H1 (cell line): ENCODE data around the gene HINT3. TPM values are rescaled to one million over a fixed set of nuclear protein-coding genes. Genes with fewer than 3 reads are reported as not detected.

Experiments used
- CTCF ChIA-PET: fragments of 300-600 bp; sonication (Branson Sonifier 250); formaldehyde crosslinking; loops from one replicate; lab custom pipeline; 2021; ENCODE audit not compliant: partially characterized antibody; lab: Charles Lee
- POLR2A ChIA-PET: fragments of 300-600 bp; sonication (Branson Sonifier 250); formaldehyde crosslinking; loops from one replicate; lab custom pipeline; 2021; ENCODE audit warnings: inconsistent platforms; ENCODE audit not compliant: partially characterized antibody; lab: Charles Lee
- DNase-seq, 2 experiments: peaks; one replicate each; pipeline versions ENCODE4 v3.0.0 to v3.0.0-alpha.2; 2010 to 2022; ENCODE audit warnings: low spot score in 2 of 2, low read depth in 1 of 2, mixed read lengths in 1 of 2
- FAIRE-seq: peaks from 2 replicates; lab custom pipeline; 2011; peaks lifted over from hg19 to GRCh38; lab: Jason Lieb, UNC
- H2AFZ ChIP-seq: 2 replicates; pipeline ENCODE4 v1.8.1; 2012; ENCODE audit warnings: low read length, inconsistent platforms
- H2AK5ac ChIP-seq: 2 replicates; pipeline ENCODE4 v1.6.1; 2013; ENCODE audit warnings: low read depth, low read length
- H2BK120ac ChIP-seq: replicated peaks from 2 replicates; pipeline ENCODE3; 2013; ENCODE audit warnings: low read depth, low read length, inconsistent platforms
- H2BK12ac ChIP-seq: 2 replicates; pipeline ENCODE4 v1.6.1; 2013; ENCODE audit warnings: low read depth, low read length
- H2BK15ac ChIP-seq: 2 replicates; pipeline ENCODE4 v1.6.1; 2013; ENCODE audit warnings: low read length
- H2BK20ac ChIP-seq: 2 replicates; pipeline ENCODE4 v1.6.1; 2013; ENCODE audit warnings: low read length
- H2BK5ac ChIP-seq: 2 replicates; pipeline ENCODE4 v1.6.1; 2013; ENCODE audit warnings: low read depth, low read length
- H3K14ac ChIP-seq: 2 replicates; pipeline ENCODE4 v1.6.1; 2013; ENCODE audit warnings: inconsistent platforms; ENCODE audit not compliant: insufficient read length
- H3K18ac ChIP-seq: 2 replicates; pipeline ENCODE4 v1.6.1; 2013; ENCODE audit warnings: low read length; ENCODE audit errors: extremely low read depth
- H3K23ac ChIP-seq: 2 replicates; pipeline ENCODE4 v1.6.1; 2013; ENCODE audit warnings: inconsistent platforms; ENCODE audit not compliant: insufficient read length
- H3K23me2 ChIP-seq: 2 replicates; pipeline ENCODE4 v1.6.1; 2013; ENCODE audit warnings: low read depth, low read length
- H3K27ac ChIP-seq: 2 replicates; pipeline ENCODE4 v1.6.1; 2011; ENCODE audit warnings: low read depth, low read length, inconsistent platforms
- H3K27me3 ChIP-seq, 4 experiments: replicated peaks in 1 of 4; 1 replicate in 1 of 4; 2 replicates in 3 of 4; pipeline versions ENCODE4 v1.6.1 to v1.8.1; 2011 to 2013; ENCODE audit warnings: low read length in 3 of 4, mild to moderate bottlenecking in 3 of 4, inconsistent platforms in 2 of 4, mixed read lengths in 2 of 4, moderate library complexity in 1 of 4; ENCODE audit not compliant: control insufficient read depth in 3 of 4, insufficient read depth in 3 of 4; ENCODE audit errors: extremely low read depth in 1 of 4
- H3K36me3 ChIP-seq, 4 experiments: 2 replicates each; pipeline versions ENCODE4 v1.6.1 to v1.8.1; 2011 to 2013; ENCODE audit warnings: mild to moderate bottlenecking in 4 of 4, low read length in 3 of 4, moderate library complexity in 2 of 4, control low read depth in 1 of 4, inconsistent platforms in 1 of 4; ENCODE audit not compliant: insufficient read depth in 4 of 4, control insufficient read depth in 2 of 4
- H3K4ac ChIP-seq: replicated peaks from 2 replicates; pipeline ENCODE3; 2013; ENCODE audit warnings: low read length, low read depth, mixed read lengths, inconsistent platforms; ENCODE audit not compliant: insufficient read length
- H3K4me1 ChIP-seq, 4 experiments: replicated peaks in 1 of 4; 1 replicate in 1 of 4; 2 replicates in 3 of 4; pipeline versions ENCODE4 v1.6.1 to v1.8.1; 2011 to 2013; ENCODE audit warnings: low read length in 3 of 4, inconsistent platforms in 2 of 4, mixed read lengths in 1 of 4; ENCODE audit not compliant: insufficient read depth in 4 of 4, control insufficient read depth in 3 of 4
- H3K4me2 ChIP-seq, 2 experiments: 2 replicates each; pipeline versions ENCODE4 v1.6.1 to v1.8.1; 2011 to 2013; ENCODE audit warnings: low read depth in 2 of 2, low read length in 2 of 2, control low read depth in 1 of 2, inconsistent platforms in 1 of 2, mild to moderate bottlenecking in 1 of 2; ENCODE audit not compliant: insufficient read depth in 1 of 2
- H3K4me3 ChIP-seq, 4 experiments: fragments of 200-600, 300-600 bp in 1 of 4; sonication (generic), shearing (Covaris generic), sonication (Bioruptor Twin) in 1 of 4; 2 replicates each; pipeline versions ENCODE4 v1.5.1 to v1.8.1; 2011 to 2016; ENCODE audit warnings: low read length in 4 of 4, low read depth in 3 of 4, control low read depth in 2 of 4, inconsistent platforms in 2 of 4, mild to moderate bottlenecking in 2 of 4, mixed read lengths in 1 of 4, moderate library complexity in 1 of 4; ENCODE audit not compliant: insufficient read depth in 2 of 4; ENCODE audit errors: extremely low read depth in 1 of 4
- H3K56ac ChIP-seq: replicated peaks from 2 replicates; pipeline ENCODE3; 2013; ENCODE audit warnings: low read depth, mild to moderate bottlenecking, mixed read lengths, low read length, inconsistent platforms; ENCODE audit not compliant: insufficient read length
- H3K79me1 ChIP-seq: 2 replicates; pipeline ENCODE4 v1.6.1; 2013; ENCODE audit warnings: low read depth, low read length, control low read depth
- H3K79me2 ChIP-seq, 2 experiments: 2 replicates each; pipeline versions ENCODE4 v1.6.1 to v1.8.1; 2012 to 2013; ENCODE audit warnings: low read length in 2 of 2, mild to moderate bottlenecking in 2 of 2, inconsistent platforms in 1 of 2; ENCODE audit not compliant: insufficient read depth in 2 of 2, control insufficient read depth in 1 of 2
- H3K9ac ChIP-seq, 4 experiments: replicated peaks in 1 of 4; 1 replicate in 1 of 4; 2 replicates in 3 of 4; pipeline versions ENCODE4 v1.6.1 to v1.8.1; 2011 to 2013; ENCODE audit warnings: low read depth in 3 of 4, low read length in 3 of 4, control low read depth in 2 of 4, mild to moderate bottlenecking in 2 of 4, moderate library complexity in 2 of 4, inconsistent platforms in 1 of 4; ENCODE audit errors: extremely low read depth in 1 of 4
- H3K9me3 ChIP-seq, 2 experiments: 2 replicates each; pipeline versions ENCODE4 v1.6.1 to v1.8.1; 2012 to 2013; ENCODE audit warnings: mild to moderate bottlenecking in 2 of 2, moderate library complexity in 2 of 2, control low read depth in 1 of 2, inconsistent platforms in 1 of 2, low read depth in 1 of 2, low read length in 1 of 2, mixed read lengths in 1 of 2; ENCODE audit not compliant: insufficient read depth in 2 of 2
- H4K20me1 ChIP-seq, 2 experiments: replicated peaks in 1 of 2; 2 replicates each; pipeline versions ENCODE3 to v1.8.1; 2011 to 2013; ENCODE audit warnings: inconsistent platforms in 2 of 2, low read length in 2 of 2, mild to moderate bottlenecking in 1 of 2; ENCODE audit not compliant: insufficient read depth in 2 of 2, control insufficient read depth in 1 of 2
- H4K5ac ChIP-seq: 2 replicates; pipeline ENCODE4 v1.6.1; 2013; ENCODE audit warnings: low read length, low read depth, mixed read lengths, inconsistent platforms; ENCODE audit not compliant: insufficient read length
- H4K8ac ChIP-seq: 2 replicates; pipeline ENCODE4 v1.8.0; 2013; ENCODE audit warnings: mild to moderate bottlenecking, moderate library complexity, low read length, inconsistent platforms; ENCODE audit not compliant: insufficient read depth; ENCODE audit errors: extremely low read depth
- H4K91ac ChIP-seq: replicated peaks from 2 replicates; pipeline ENCODE3; 2013; ENCODE audit warnings: low read length, mixed read lengths, inconsistent platforms; ENCODE audit not compliant: insufficient read length
- ATF2 ChIP-seq: IDR thresholded peaks from 2 replicates; pipeline ENCODE4 v1.6.1; 2012; ENCODE audit warnings: low read length, inconsistent platforms
- BACH1 ChIP-seq: IDR thresholded peaks from 2 replicates; pipeline ENCODE4 v1.6.1; 2012; ENCODE audit warnings: low read length, improper control_type of control experiment
- CBX8 ChIP-seq: fragments of 300-800, 300-1000 bp; sonication (generic); IDR thresholded peaks from 2 replicates; pipeline ENCODE4 v1.7.1; 2016; ENCODE audit warnings: low read depth, low read length, borderline replicate concordance
- CREB1 ChIP-seq: IDR thresholded peaks from 2 replicates; pipeline ENCODE4 v1.6.1; 2012; ENCODE audit warnings: inconsistent platforms
- GTF2F1 ChIP-seq: IDR thresholded peaks from 2 replicates; pipeline ENCODE4 v1.6.1; 2012; ENCODE audit warnings: low read depth, low read length, improper control_type of control experiment, borderline replicate concordance
- HDAC6 ChIP-seq: IDR thresholded peaks from one replicate; pipeline ENCODE4 v1.7.1; 2012; ENCODE audit warnings: low read depth, mild to moderate bottlenecking, inconsistent platforms, low read length, moderate library complexity
- JUND ChIP-seq: IDR thresholded peaks from 2 replicates; pipeline ENCODE4 v1.6.1; 2011; ENCODE audit warnings: mild to moderate bottlenecking, improper control_type of control experiment, low read length
- NRF1 ChIP-seq: IDR thresholded peaks from 2 replicates; pipeline ENCODE4 v1.6.1; 2011; ENCODE audit warnings: mild to moderate bottlenecking, low read depth, low read length, improper control_type of control experiment
- PHF8 ChIP-seq: fragments of 200-600 bp; sonication (generic); conservative IDR thresholded peaks from 2 replicates; pipeline ENCODE4 v1.7.1; 2012; ENCODE audit warnings: low read depth, mild to moderate bottlenecking, inconsistent platforms, low read length, moderate library complexity
- POLR2AphosphoS5 ChIP-seq: IDR thresholded peaks from 2 replicates; pipeline ENCODE4 v1.6.1; 2011; ENCODE audit warnings: low read depth, low read length
- TBP ChIP-seq: IDR thresholded peaks from 2 replicates; pipeline ENCODE4 v1.6.1; 2011; ENCODE audit warnings: low read depth, low read length, improper control_type of control experiment
- USF2 ChIP-seq: IDR thresholded peaks from 2 replicates; pipeline ENCODE4 v1.6.1; 2011; ENCODE audit warnings: low read length, improper control_type of control experiment
- WGBS, 2 experiments: shearing (Covaris generic) in 1 of 2; methylation state at CpG; one replicate each; pipeline versions ENCODE4 v1.1.6 to v1.1.7; 2013 to 2015; ENCODE audit warnings: low lambda C conversion rate in 2 of 2, mixed read lengths in 2 of 2, inconsistent platforms in 1 of 2, low coverage in 1 of 2, missing lambda C conversion rate in 1 of 2; ENCODE audit not compliant: insufficient replicate concordance in 2 of 2, insufficient coverage in 1 of 2, insufficient read length in 1 of 2; ENCODE audit errors: extremely low coverage in 1 of 2, missing lambda C conversion rate in 1 of 2; 5-methylcytosine and 5-hydroxymethylcytosine counted together
- polyA plus RNA-seq, 7 experiments: library from polyadenylated mRNA; depleted of rRNA in 3 of 7; stranded (reverse) in 5 of 7; unstranded in 2 of 7; fragments of >200 nt in 5 of 7; fragments of 200-250 nt in 2 of 7; gene quantifications; 1 replicate in 5 of 7; 2 replicates in 1 of 7; 4 replicates in 1 of 7; pipeline versions ENCODE4 v1.2.1 to v1.2.3, GENCODE V29; 2011 to 2013; ENCODE audit warnings: missing spikeins in 2 of 7, mixed read lengths in 2 of 7
- total RNA-seq: library from RNA; stranded (reverse); fragmentation: NEBNext Ultra II Directional; extraction: Animal tissue kit (Norgen Biotek cat#: 25700); gene quantifications from 2 replicates; pipeline ENCODE4 v1.2.1, GENCODE V29; 2021

Gene HINT3
- total and polyA plus RNA-seq, 2 of the 8 experiments (the other 6 are each of a cell fraction or from before 2014, with no cell fraction given): 1.2 to 7.8 TPM

GRCh38 chr6:125939026-125939425 is 17.5 kb upstream of the HINT3 start:
- no peak for FAIRE-seq
- TF ChIP-seq CREB1 (no peak), BACH1 (no peak), PHF8 (no peak), HDAC6 (no peak), JUND (no peak), TBP (no peak), USF2 (no peak), NRF1 (no peak), GTF2F1 (no peak), ATF2 (no peak), POLR2AphosphoS5 (no peak), CBX8 (no peak)

More at GRCh38 chr6:125939026-125939425, 17.5 kb upstream of the HINT3 start:
- H3K18ac ChIP-seq: no peak overlapping the region
- no peaks in the 10 kb centered on the region for H3K23me2 ChIP-seq
- no peaks in the 10 kb centered on the region for H3K4me1 ChIP-seq
- no peak for DNase-seq
- H4K20me1 ChIP-seq: no peaks in the 10 kb centered on the region
- no peaks in the 10 kb centered on the region for H3K36me3 ChIP-seq
- H2BK120ac ChIP-seq: no peak overlapping the region
- no peak overlapping the region for H2BK20ac ChIP-seq
- POLR2A ChIA-PET: no interaction called here
- H3K27me3 ChIP-seq: no peaks in the 10 kb centered on the region; a peak in 2 of 7 replicates
- H2BK12ac ChIP-seq: no peak overlapping the region
- no peak overlapping the region for H3K56ac ChIP-seq
- no peak overlapping the region for H4K5ac ChIP-seq
- no peak overlapping the region for H3K4ac ChIP-seq
- no peak overlapping the region for H4K8ac ChIP-seq
- H3K4me3 ChIP-seq: no peak overlapping the region
- H2BK5ac ChIP-seq: no peak overlapping the region
- WGBS, 2 experiments: 86% methylated on average over 1 of the region's 1 CpG; no CpG with 5 or more reads in 1 of the 2 experiments
- no peak overlapping the region for H4K91ac ChIP-seq
- H3K27ac ChIP-seq: no peak overlapping the region
- no peak overlapping the region for H3K4me2 ChIP-seq
- CTCF ChIA-PET: interaction anchor here (1.0 to 3.7 kb wide), 7 partner anchors 9 to 49 kb away, joined by 3 to 13 read pairs (median 4); partner anchors contain the start of gene HINT3
- no peaks in the 10 kb centered on the region for H3K9me3 ChIP-seq
- H2BK15ac ChIP-seq: no peak overlapping the region
- H3K79me1 ChIP-seq: no peaks in the 10 kb centered on the region
- H2AFZ ChIP-seq: no peak overlapping the region
- no peaks in the 10 kb centered on the region for H3K79me2 ChIP-seq
- H3K23ac ChIP-seq: no peak overlapping the region
- H3K9ac ChIP-seq: no peak overlapping the region
- H3K14ac ChIP-seq: no peak overlapping the region
- no peak overlapping the region for H2AK5ac ChIP-seq
